GM19043 (cell line): ENCODE data around the gene CDSN.

Experiments
- ATAC-seq: cut with Tn5 transposase; IDR thresholded peaks from one replicate; pipeline ENCODE4 v1.9.1; 2021; ENCODE audit warnings: low read depth; ENCODE audit not compliant: unreplicated experiment

Gene CDSN

GRCh38 chr6:31116661-31117385 lies 3.4 kb downstream of the CDSN start:
- ATAC-seq = no peak

DNA sequence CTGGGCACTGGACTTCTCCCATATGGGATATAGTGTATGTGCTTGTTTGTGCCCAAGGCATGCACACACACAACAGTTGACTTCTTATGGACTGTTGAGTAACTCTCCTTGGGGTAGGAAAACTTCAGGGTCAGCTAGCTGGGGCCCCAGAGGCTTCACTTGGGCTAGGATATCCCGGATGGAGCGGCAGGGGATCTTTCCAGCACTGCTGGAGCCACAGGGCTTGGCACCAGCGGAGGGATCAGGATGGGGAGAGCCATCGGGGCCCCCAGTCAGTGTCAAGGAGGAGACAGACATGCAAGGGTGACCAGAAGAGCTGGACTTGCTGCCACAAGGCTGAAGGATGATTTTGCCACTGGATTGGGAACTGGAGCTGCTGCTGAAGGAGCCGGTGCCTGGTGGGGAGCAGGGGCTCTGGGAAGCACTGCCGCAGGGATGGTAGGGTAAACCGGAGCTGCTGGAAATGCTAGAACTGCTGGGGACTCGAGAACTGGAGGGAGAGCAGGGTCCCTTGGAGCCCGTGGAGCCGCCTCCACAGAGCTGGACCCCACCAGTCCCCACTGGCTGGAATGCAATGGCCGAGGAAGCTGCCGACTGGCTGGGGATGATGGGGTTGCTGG lies 4.2 kb downstream of the CDSN start:
- ATAC-seq = no peak

GRCh38 chr6:31114970-31115849 lies 5.0 kb downstream of the CDSN start:
- no peak for ATAC-seq

DNA sequence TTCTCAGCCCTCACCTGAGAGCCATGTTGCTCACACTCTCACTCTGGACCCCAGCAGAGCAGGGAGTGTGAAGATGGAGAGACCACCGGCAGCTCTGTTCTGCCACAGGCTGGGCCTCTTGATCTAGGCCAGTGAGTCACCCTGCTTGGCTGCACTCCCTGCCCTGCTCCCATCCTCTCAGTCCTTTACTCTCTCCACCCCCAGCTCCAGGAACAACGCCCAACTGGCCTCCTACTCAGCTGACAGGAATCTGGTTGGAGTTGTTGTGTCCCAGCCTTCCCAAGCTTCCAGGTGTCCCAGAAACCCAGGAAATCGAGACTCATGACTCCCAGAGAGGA lies 5.7 kb downstream of the CDSN start, which contains the start of gene PSORS1C1:
Gene PSORS1C1, plus strand, starts transcription at position 260 of the 338 bp plus-strand sequence. CDS start 14,833 bp downstream, outside the sequence.
- ATAC-seq = no peak

GRCh38 chr6:31113861-31114540 lies 6.2 kb downstream of the CDSN start:
- no peak for ATAC-seq

DNA sequence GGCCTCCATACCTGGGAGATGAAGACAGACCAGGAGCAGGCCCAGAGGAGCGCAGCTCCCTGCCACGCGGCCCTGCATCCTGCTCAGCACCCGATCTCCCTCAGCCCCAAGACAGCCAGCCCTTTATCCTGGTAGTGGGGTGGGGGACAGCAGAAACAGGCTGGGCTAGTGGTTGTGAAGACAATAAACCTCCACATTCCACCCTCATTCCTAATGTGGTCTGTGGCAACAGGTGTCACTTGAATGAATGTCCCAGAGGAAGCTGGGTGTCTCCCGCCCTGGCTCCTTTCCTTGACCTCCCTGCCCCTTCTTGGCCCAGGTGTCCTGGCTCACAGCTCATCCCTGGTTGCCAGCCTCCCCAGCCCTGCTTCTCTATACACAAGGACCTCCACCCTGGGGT lies 7.8 kb downstream of the CDSN start, which contains the start of gene C6orf15:
Gene C6orf15, minus strand, starts transcription at position 98 of the 400 bp plus-strand sequence. Its CDS starts 20 bp downstream, at position 78.
- no peak for ATAC-seq

DNA sequence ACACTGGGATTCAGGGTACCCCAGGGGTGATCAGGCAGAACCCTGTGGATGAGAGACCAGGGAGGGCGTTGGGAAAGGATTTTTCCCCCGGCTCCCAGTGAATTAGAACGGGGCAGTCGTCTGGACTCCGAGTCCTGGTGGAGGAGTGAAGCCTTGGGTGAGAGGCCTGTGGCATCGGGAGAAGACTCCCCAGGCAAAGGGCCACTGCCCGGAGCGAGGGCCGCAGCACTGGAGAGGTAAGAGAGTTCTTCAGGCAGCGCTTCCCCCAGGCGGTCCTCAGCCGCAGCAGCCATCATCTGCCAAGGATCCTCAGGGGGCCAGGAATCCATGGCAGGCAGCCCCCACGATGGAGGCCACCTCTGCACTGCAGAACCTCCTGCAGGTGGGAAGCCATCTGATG lies 8.5 kb downstream of the CDSN start:
- no peak for ATAC-seq

DNA sequence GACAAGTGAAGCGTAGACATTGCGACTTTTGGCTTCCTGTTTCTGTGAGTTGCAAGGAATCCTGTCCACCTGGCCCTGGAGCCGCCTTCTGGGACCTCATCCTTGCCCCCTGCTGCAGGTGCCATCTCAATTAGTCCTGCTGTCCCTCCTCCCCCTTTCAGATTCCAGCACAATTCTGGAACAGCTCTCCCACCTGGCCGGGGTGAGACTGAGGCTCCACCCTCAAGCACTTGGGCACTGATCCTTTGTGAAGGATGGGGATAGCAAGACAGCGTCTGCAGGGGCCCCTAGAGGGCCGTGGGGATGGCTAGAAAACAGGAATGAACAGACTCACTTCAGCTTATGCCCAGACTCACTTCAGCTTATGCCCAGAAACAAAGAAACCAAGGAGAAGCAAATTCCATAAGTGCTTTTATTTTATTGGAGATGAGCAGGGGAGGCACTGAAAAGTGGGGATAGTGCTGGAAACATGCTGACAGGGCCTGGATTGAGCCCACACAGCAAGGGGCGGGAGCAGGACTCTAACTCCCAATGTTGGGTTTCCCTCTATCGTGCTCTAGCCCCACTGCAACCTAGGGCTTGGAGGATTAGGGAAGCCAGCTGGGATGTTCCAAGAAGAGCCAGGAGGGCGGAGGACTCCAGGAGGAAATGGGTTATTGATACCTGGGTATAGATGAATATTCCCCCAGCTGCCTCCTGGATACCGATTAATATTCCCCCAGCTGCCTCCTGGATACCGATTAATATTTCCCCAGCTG lies 9.2 kb downstream of the CDSN start:
- no peak for ATAC-seq

DNA sequence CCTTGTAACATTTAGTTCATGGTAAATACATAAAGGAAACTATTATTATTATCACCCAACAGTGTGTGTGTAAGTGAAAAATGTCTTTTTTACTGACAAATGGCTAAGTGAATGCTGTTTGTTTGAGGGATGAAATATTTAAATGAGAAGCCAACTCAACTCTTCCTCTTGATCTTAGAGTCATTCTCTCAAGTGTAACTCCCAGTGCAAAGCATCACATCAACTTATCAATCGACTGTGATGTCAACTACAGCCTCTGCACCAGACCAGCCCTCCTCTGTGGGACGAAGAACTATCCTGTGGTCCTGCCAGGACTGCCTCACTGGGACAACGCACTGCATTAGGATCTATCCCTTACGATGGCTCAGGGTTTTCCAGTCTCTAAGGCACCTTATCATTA lies 13.2 kb downstream of the CDSN start:
- ATAC-seq = no peak

DNA sequence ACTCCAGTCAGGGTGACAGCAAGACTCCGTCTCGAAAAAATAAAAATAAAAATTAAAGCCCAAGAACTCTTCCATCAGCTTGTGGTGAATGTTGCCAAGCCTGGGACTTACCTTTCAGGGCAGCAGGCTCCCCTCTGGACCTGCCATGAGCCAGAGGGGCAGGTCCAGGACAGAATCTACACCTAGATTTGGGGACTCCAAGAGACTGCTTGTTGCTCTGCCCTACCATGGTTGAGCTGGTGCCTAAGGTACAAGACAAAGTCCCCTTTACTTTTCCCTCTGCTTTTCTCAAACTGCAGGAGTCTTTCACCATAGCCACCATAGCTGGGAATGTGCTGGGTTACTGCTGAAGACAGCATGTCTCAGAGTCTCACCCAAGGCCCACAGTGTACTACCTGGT lies 17.1 kb downstream of the CDSN start:
- no peak for ATAC-seq

GRCh38 chr6:31098449-31098938 lies 21.8 kb downstream of the CDSN start:
- ATAC-seq = no peak

- no peak for ATAC-seq
Observed at GRCh38 chr6:31096656-31097055, 23.6 kb downstream of the CDSN start.

DNA sequence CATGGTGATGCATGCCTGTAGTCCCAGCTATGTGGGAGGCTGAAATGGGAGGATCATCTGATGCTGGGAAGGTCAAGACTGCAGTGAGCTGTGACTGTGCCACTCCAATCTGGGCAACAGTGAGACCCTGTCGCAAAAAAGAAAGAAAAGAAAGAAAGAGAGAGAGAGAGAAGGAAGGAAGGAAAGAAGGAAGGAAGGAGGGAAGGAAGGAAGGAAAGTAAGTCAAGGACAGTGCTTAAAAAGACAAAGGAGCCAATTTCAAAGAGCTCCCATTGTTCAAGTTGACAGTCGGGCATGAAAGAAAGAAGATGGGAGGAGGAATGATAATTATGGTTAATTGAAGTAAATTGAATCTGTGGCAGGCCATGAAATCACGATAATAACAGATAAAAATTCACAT lies 24.0 kb downstream of the CDSN start:
- ATAC-seq = no peak

DNA sequence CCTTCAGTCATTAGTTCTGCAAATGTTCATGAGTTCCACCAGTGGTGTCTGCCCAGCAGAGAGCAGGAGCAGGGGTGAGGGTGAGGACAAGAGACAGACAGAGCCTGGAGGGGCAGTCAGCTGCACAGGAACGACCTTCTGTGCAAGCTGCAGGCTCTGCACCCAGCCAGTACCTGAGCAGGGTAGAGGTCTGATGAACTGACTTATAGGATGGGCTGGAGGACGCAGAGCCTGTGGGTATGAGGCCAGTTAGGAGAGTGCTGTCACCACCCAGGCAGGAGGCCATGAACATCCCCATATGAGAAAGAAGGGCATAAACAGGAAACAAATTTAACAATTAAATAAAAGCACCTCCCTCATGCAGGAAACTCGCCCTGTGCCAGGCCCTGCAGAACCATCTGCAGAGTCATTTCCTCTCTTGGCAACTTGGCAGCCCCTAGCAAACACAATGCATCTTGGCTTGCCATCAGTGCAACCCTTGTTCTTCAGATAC lies 25.8 kb downstream of the CDSN start:
- ATAC-seq = no peak

DNA sequence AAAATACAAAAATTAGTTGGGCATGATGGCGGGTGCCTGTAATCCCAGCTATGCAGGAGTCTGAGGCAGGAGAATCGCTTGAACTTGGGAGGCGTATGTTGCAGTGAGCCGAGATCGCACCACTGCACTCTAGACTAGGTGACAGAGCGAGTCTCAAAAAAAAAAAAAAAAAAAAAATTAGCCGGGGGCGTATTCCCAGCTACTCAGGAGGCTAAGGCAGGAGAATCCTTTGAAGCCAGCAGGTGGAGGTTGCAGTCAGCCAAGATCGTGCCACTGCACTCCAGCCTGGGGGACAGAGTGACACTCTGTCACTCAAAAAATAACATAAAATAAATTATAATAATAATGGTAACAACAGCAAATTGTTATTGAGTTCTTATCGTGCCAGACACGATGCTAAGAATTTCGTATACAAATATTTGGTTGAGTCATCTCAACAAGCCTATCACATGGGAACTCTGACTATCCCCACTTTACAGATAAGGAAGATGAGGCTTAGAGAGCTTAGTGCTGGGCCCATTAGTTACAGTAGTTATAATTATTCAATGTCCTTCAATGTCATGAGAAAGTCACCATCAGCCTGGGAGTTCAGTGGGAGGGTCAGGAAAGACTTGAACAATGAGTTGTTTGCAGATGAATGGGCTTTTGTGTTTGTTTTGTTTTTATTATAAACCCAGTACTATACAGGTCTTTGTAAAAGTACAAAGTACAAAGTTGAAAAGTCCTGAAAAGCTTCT lies 27.3 kb downstream of the CDSN start:
- ATAC-seq = no peak

DNA sequence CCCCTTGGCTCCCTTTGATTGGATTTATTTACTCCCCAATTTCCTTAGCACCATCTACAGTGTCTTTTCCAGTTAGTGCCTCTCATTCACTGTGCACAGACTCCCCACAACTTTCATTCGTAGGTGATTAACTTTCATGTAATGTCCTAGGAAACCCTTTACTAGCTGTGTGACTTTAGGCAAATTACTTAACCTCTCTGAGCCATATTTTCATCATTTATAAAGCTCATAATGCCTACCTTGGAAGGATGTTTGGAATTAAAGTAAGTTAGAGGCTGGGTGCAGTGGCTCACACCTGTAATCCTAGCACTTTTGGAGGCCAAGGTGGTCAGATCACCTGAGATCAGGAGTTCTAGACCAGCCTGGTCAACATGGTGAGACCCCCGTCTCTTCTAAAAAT lies 28.0 kb downstream of the CDSN start:
- no peak for ATAC-seq

DNA sequence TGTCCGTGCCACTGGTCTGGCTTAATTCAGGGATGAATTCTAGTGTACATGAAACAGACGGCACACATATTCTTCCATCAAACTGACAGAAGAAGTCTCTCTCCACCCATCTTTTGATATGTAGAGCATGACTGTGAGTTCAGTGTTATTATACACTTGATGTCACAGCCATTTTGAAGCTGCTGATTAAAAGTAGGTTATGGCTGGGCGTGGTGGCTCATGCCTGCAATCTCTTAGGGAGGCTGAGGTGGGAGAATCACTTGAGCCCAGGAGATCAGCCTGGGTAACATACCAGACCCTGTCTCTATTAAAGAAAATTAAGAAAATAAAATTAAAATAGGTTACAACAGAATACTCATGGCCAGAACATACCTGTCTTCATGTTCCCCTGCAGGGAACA lies 28.6 kb downstream of the CDSN start:
- ATAC-seq = no peak

DNA sequence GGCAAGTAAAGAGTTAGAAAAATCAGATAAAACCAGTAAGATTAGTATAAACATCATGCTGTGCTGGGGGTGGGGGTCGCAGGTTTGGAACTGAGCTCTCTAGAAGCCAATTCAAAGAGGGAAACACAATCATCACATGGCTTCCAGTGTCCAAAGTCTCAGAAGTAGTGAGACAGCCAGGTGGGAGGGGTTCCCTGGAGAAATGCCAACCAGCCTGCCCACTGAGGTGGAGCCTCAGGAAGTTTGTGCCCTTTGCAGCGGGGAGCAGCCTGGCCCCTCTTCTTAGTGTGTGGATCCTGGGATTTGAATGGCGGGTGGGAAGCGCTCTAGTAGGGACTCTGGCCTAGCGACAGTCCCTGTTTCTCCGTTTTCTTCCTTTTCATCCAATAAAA lies 29.3 kb downstream of the CDSN start:
- ATAC-seq = no peak
